A549 (cell line): Measurements from ENCODE around the gene COL24A1.

Experiments used
- CBX8 ChIP-seq: fragments of 200-600 bp; sonication (generic); IDR thresholded peaks from 2 replicates; pipeline ENCODE4 v1.6.1; 2016
- CTCF ChIP-seq: fragments of >200 bp; sonication (Bioruptor Twin); formaldehyde crosslinking; IDR thresholded peaks from 3 replicates; pipeline ENCODE4 v1.5.1; 2016
- TP53 ChIP-seq: fragments of 250-450 bp; sonication (Bioruptor Pico); IDR thresholded peaks from 2 replicates; pipeline ENCODE4 v1.5.0; 2021; ENCODE audit warnings: mild to moderate bottlenecking, moderate library complexity

- TF ChIP-seq TP53 (no peak), CBX8 (no peak), CTCF (no peak)
These were observed 294.1 kb downstream of the COL24A1 start for GRCh38 chr1:85862456-85862855.
